HCT116 (cell line): ENCODE measurements around the gene IQSEC3.

ENCODE experiments used
- ATF3 ChIP-seq: IDR thresholded peaks from 2 replicates; pipeline ENCODE4 v1.6.1; 2012
- CEBPB ChIP-seq: IDR thresholded peaks from 2 replicates; pipeline ENCODE4 v1.6.1; 2012; ENCODE audit warnings: low read depth
- CTCF ChIP-seq, 3 experiments: fragments of 200-600 bp in 1 of 3; sonication (generic) in 1 of 3; IDR thresholded peaks in 2 of 3; conservative IDR thresholded peaks in 1 of 3; 2 replicates each; pipeline ENCODE4 v1.5.1; 2012 to 2017; ENCODE audit warnings: low read depth in 2 of 3, low read length in 2 of 3, antibody characterized with exemption in 1 of 3, borderline replicate concordance in 1 of 3, control low read depth in 1 of 3, mild to moderate bottlenecking in 1 of 3, mixed read lengths in 1 of 3, mixed run types in 1 of 3, moderate library complexity in 1 of 3; ENCODE audit not compliant: insufficient read depth in 1 of 3
- EGR1 ChIP-seq: IDR thresholded peaks from 2 replicates; pipeline ENCODE4 v1.6.1; 2012; ENCODE audit warnings: low read depth
- EZH2 ChIP-seq: fragments of 200-600 bp; sonication (generic); IDR thresholded peaks from 2 replicates; pipeline ENCODE4 v1.6.1; 2017; ENCODE audit warnings: antibody characterized with exemption, mixed run types
- EZH2phosphoT487 ChIP-seq: fragments of 200-600 bp; IDR thresholded peaks from 2 replicates; pipeline ENCODE4 v1.6.1; 2018; ENCODE audit warnings: antibody characterized with exemption, borderline replicate concordance
- JUND ChIP-seq: IDR thresholded peaks from 2 replicates; pipeline ENCODE4 v1.6.1; 2012
- MAX ChIP-seq: IDR thresholded peaks from 2 replicates; pipeline ENCODE4 v1.6.1; 2012
- POLR2A ChIP-seq: IDR thresholded peaks from 2 replicates; pipeline ENCODE4 v1.7.0; 2011; ENCODE audit warnings: borderline replicate concordance; ENCODE audit not compliant: insufficient read depth, insufficient read length; ENCODE audit errors: extremely low read depth
- POLR2AphosphoS5 ChIP-seq: IDR thresholded peaks from 2 replicates; pipeline ENCODE4 v1.6.1; 2011; ENCODE audit warnings: mild to moderate bottlenecking, low read depth, low read length, moderate library complexity
- RAD21 ChIP-seq: IDR thresholded peaks from 2 replicates; pipeline ENCODE4 v1.6.1; 2012; ENCODE audit warnings: low read depth, mild to moderate bottlenecking
- REST ChIP-seq: IDR thresholded peaks from 2 replicates; pipeline ENCODE4 v1.6.1; 2012; ENCODE audit warnings: low read depth
- YY1 ChIP-seq: IDR thresholded peaks from 2 replicates; pipeline ENCODE4 v1.6.1; 2011; ENCODE audit warnings: low read length, low read depth, moderate library complexity, mild to moderate bottlenecking; ENCODE audit not compliant: insufficient replicate concordance; ENCODE audit errors: extremely low read depth
- ZFX ChIP-seq: fragments of 450-650 bp; IDR thresholded peaks from 2 replicates; pipeline ENCODE4 v1.6.1; 2017

- TF ChIP-seq POLR2AphosphoS5: no peak
- no peak for TF ChIP-seq MAX
- TF ChIP-seq CTCF (IDR thresholded peaks at IDR 0.05 in 2 of 3, conservative IDR thresholded peaks at IDR 0.05 in 1 of 3; ENCODE audit: borderline replicate concordance in 1 of 3, insufficient read depth in 1 of 3, low read depth in 2 of 3, low read length in 2 of 3): no peak
- no peak for TF ChIP-seq CEBPB
- TF ChIP-seq REST: no peak
- TF ChIP-seq EZH2: no peak
- TF ChIP-seq ZFX: no peak
- no peak for TF ChIP-seq ATF3
- TF ChIP-seq RAD21: no peak
- no peak for TF ChIP-seq EGR1
- TF ChIP-seq POLR2A: no peak
- no peak for TF ChIP-seq EZH2phosphoT487
- no peak for TF ChIP-seq YY1
- no peak for TF ChIP-seq JUND
These were observed 144.5 kb downstream of the IQSEC3 start for GRCh38 chr12:211142-211465.
